Suprapubic skin (tissue), 4 donors: ENCODE measurements around the gene RYR1. TPM values are rescaled to one million over a fixed set of nuclear protein-coding genes. Genes with fewer than 3 reads are reported as not detected.

Source experiments
- DNase-seq, 2 donors: peaks; one replicate each; pipeline ENCODE4 v3.0.0-alpha.2; 2019; ENCODE audit warnings: low spot score in 2 of 2
- H3K27ac ChIP-seq: fragments of 200-600 bp; sonication (generic); one replicate; pipeline ENCODE4 v1.5.1; 2019
- H3K27me3 ChIP-seq: fragments of 200-600 bp; sonication (generic); one replicate; pipeline ENCODE4 v1.5.1; 2019
- H3K36me3 ChIP-seq: fragments of 200-600 bp; sonication (generic); one replicate; pipeline ENCODE4 v1.5.1; 2019
- H3K4me1 ChIP-seq: fragments of 200-600 bp; sonication (generic); one replicate; pipeline ENCODE4 v1.5.1; 2019
- H3K4me3 ChIP-seq: fragments of 200-600 bp; sonication (generic); one replicate; pipeline ENCODE4 v1.5.1; 2019; ENCODE audit warnings: mild to moderate bottlenecking
- H3K9me3 ChIP-seq: fragments of 200-600 bp; sonication (generic); one replicate; pipeline ENCODE4 v1.5.1; 2019
- CTCF ChIP-seq, 2 donors: fragments of 200-600 bp in 1 of 2; fragments of 450-650 bp in 1 of 2; sonication (generic) in 1 of 2; IDR thresholded peaks; one replicate each; pipeline ENCODE4 v1.5.1; 2016 to 2019; ENCODE audit warnings: antibody characterized with exemption in 2 of 2, mild to moderate bottlenecking in 1 of 2, moderate library complexity in 1 of 2
- EP300 ChIP-seq: sonication (generic); formaldehyde crosslinking; IDR thresholded peaks from one replicate; pipeline ENCODE4 v1.6.1; 2017; ENCODE audit warnings: antibody characterized with exemption
- POLR2A ChIP-seq, 2 donors: fragments of 450-650 bp; IDR thresholded peaks; one replicate each; pipeline ENCODE4 v1.6.1; 2017; ENCODE audit warnings: antibody characterized with exemption in 2 of 2, mild to moderate bottlenecking in 2 of 2, moderate library complexity in 2 of 2
- POLR2AphosphoS5 ChIP-seq, 3 donors: sonication (generic); formaldehyde crosslinking; IDR thresholded peaks; one replicate each; pipeline ENCODE4 v1.6.1; 2017; ENCODE audit warnings: antibody characterized with exemption in 3 of 3
- WGBS: methylation state at CpG from one replicate; pipeline ENCODE4 v1.1.5; 2018; 5-methylcytosine and 5-hydroxymethylcytosine counted together
- total RNA-seq, 4 donors: library from RNA; depleted of rRNA; stranded (reverse); fragments of >200 nt; gene quantifications; one replicate each; pipeline ENCODE4 v1.1.0, GENCODE V29; 2016

The RYR1 gene
- total RNA-seq, 4 donors from 2014 or later, result 8.4 to 26.1 (median 13.1) TPM

- no peaks in the 10 kb centered on the region for H3K27me3 ChIP-seq
- H3K9me3 ChIP-seq, result no peaks in the 10 kb centered on the region
- H3K36me3 ChIP-seq, result no peaks in the 10 kb centered on the region
- H3K27ac ChIP-seq, result no peak overlapping the region
- WGBS, result 86% methylated on average over 8 of the region's 16 CpGs
- H3K4me3 ChIP-seq, result no peak overlapping the region
- TF ChIP-seq EP300 (no peak), CTCF (IDR thresholded peaks at IDR 0.05) (no peak), POLR2AphosphoS5 (IDR thresholded peaks at IDR 0.05) (no peak), POLR2A (IDR thresholded peaks at IDR 0.05) (no peak)
- H3K4me1 ChIP-seq, result no peaks in the 10 kb centered on the region
- DNase-seq, result no peak
These were observed 44.9 kb downstream of the RYR1 start for GRCh38 chr19:38478273-38478971.

GRCh38 chr19:38482496-38482895 lies 49.0 kb downstream of the RYR1 start:
- TF ChIP-seq POLR2AphosphoS5 (IDR thresholded peaks at IDR 0.05) (no peak), CTCF (IDR thresholded peaks at IDR 0.05) (no peak), POLR2A (IDR thresholded peaks at IDR 0.05) (no peak), EP300 (no peak)
- no peaks in the 10 kb centered on the region for H3K36me3 ChIP-seq
- no peaks in the 10 kb centered on the region for H3K27me3 ChIP-seq
- 89% methylated on average over 8 of the region's 8 CpGs for whole genome bisulfite sequencing
- no peak overlapping the region for H3K4me3 ChIP-seq
- no peaks in the 10 kb centered on the region for H3K9me3 ChIP-seq
- no peak for DNase-seq
- no peaks in the 10 kb centered on the region for H3K4me1 ChIP-seq
- no peak overlapping the region for H3K27ac ChIP-seq

- Histone ChIP-seq H3K36me3 (no peaks in the 10 kb centered on the region), H3K9me3 (no peaks in the 10 kb centered on the region), H3K4me3 (no peak overlapping the region), H3K27me3 (no peaks in the 10 kb centered on the region), H3K27ac (no peak overlapping the region), H3K4me1 (no peaks in the 10 kb centered on the region)
- TF ChIP-seq EP300, result no peak
- TF ChIP-seq CTCF (IDR thresholded peaks at IDR 0.05), result no peak
- no peak for TF ChIP-seq POLR2AphosphoS5 (IDR thresholded peaks at IDR 0.05)
- no peak for TF ChIP-seq POLR2A (IDR thresholded peaks at IDR 0.05)
- 88% methylated on average over 14 of the region's 24 CpGs for WGBS
- no peak for DNase-seq
These were observed 49.6 kb downstream of the RYR1 start for GRCh38 chr19:38483016-38483630.

- TF ChIP-seq EP300 (no peak), POLR2A (IDR thresholded peaks at IDR 0.05) (no peak), CTCF (IDR thresholded peaks at IDR 0.05) (no peak), POLR2AphosphoS5 (IDR thresholded peaks at IDR 0.05) (no peak)
- Histone ChIP-seq H3K9me3 (no peaks in the 10 kb centered on the region), H3K4me3 (no peak overlapping the region), H3K4me1 (no peaks in the 10 kb centered on the region), H3K27me3 (no peaks in the 10 kb centered on the region), H3K36me3 (no peaks in the 10 kb centered on the region), H3K27ac (no peak overlapping the region)
- WGBS, result 59% methylated on average over 2 of the region's 2 CpGs
- DNase-seq, result no peak
These were observed 51.3 kb downstream of the RYR1 start for GRCh38 chr19:38484747-38485146.

GRCh38 chr19:38485541-38486285 lies 52.2 kb downstream of the RYR1 start:
- Histone ChIP-seq H3K4me3 (no peak overlapping the region), H3K27me3 (no peaks in the 10 kb centered on the region), H3K27ac (no peak overlapping the region), H3K4me1 (no peaks in the 10 kb centered on the region), H3K36me3 (no peaks in the 10 kb centered on the region), H3K9me3 (no peaks in the 10 kb centered on the region)
- 92% methylated on average over 48 of the region's 49 CpGs for WGBS
- TF ChIP-seq POLR2A (IDR thresholded peaks at IDR 0.05), result no peak
- TF ChIP-seq CTCF (IDR thresholded peaks at IDR 0.05), result no peak
- no peak for TF ChIP-seq POLR2AphosphoS5 (IDR thresholded peaks at IDR 0.05)
- TF ChIP-seq EP300, result no peak
- DNase-seq, result no peak
